ENCODE measurements around the gene BMPER. TPM values are rescaled to one million over a fixed set of nuclear protein-coding genes. Genes with fewer than 3 reads are reported as not detected.

Gene BMPER
- total and polyA plus RNA-seq, 10 of the 15 experiments (the other 5 are each of a cell fraction or from before 2014, with no cell fraction given): 0.02 to 0.08 TPM; not detected in 8

GRCh38 chr7:33876596-33877274 lies 28.6 kb upstream of the BMPER start:
- Histone ChIP-seq H2AFZ (ENCODE audit: control insufficient read depth, low read depth, low read length) (no peak overlapping the region), H4K20me1 (ENCODE audit: control insufficient read depth, insufficient read depth) (no peaks in the 10 kb centered on the region), H3K9ac (ENCODE audit: control insufficient read depth, insufficient read depth, low read length) (no peak overlapping the region), H3K27ac (ENCODE audit: control insufficient read depth, insufficient read depth) (no peak overlapping the region), H3K4me1 (ENCODE audit: control insufficient read depth, insufficient read depth, low read length) (no peaks in the 10 kb centered on the region), H3K9me3 (replicated peaks; ENCODE audit: control insufficient read depth, insufficient read depth, low read length) (no peaks in the 10 kb centered on the region), H3K4me3 (no peak overlapping the region), H3K27me3 (replicated peaks in 1 of 2; ENCODE audit: control insufficient read depth in 2 of 2, insufficient read depth in 2 of 2, low read length in 1 of 2) (no peaks in the 10 kb centered on the region; a peak in 1 of 4 replicates), H3K36me3 (ENCODE audit: control insufficient read depth in 2 of 2, insufficient read depth in 2 of 2, low read length in 1 of 2) (no peaks in the 10 kb centered on the region), H3K4me2 (ENCODE audit: control insufficient read depth, insufficient read depth) (no peak overlapping the region), H3K79me2 (ENCODE audit: control insufficient read depth, insufficient read depth, low read length) (no peaks in the 10 kb centered on the region)
- POLR2A ChIA-PET: no interaction called here
- in situ Hi-C loops (cut with MboI) (no loop called here), intact Hi-C loops (cut with micrococcal nuclease; ENCODE audit: unreplicated experiment) (no loop called here)
- RAD21 ChIA-PET (ENCODE audit: unreplicated experiment): no interaction called here
- TF ChIP-seq SREBF2 (IDR thresholded peaks at IDR 0.05; ENCODE audit: low read length) (no peak), CHD2 (IDR thresholded peaks at IDR 0.05; ENCODE audit: borderline replicate concordance, low read depth, low read length) (no peak), BCL3 (IDR thresholded peaks at IDR 0.05; ENCODE audit: borderline replicate concordance, insufficient read depth, low read depth, low read length, poor library complexity, severe bottlenecking) (no peak), NR2C1 (IDR thresholded peaks at IDR 0.05) (no peak), EZH2 (IDR thresholded peaks at IDR 0.05; ENCODE audit: borderline replicate concordance, control insufficient read depth, low read depth, low read length) (no peak), NFIC (IDR thresholded peaks at IDR 0.05; ENCODE audit: low read depth, low read length) (no peak), ZNF24 (IDR thresholded peaks at IDR 0.05) (no peak), POLR2AphosphoS2 (IDR thresholded peaks at IDR 0.05; ENCODE audit: low read depth, low read length) (no peak), FOXK2 (IDR thresholded peaks at IDR 0.05) (no peak), ATF2 (IDR thresholded peaks at IDR 0.05; ENCODE audit: low read length) (no peak), NBN (IDR thresholded peaks at IDR 0.05) (no peak), LARP7 (IDR thresholded peaks at IDR 0.05) (no peak), RUNX3 (IDR thresholded peaks at IDR 0.05; ENCODE audit: low read length) (no peak), RFX5 (IDR thresholded peaks at IDR 0.05; ENCODE audit: low read depth, low read length) (no peak), STAT1 (conservative IDR thresholded peaks at IDR 0.05) (no peak), IRF3 (IDR thresholded peaks at IDR 0.05) (no peak), ZBED1 (IDR thresholded peaks at IDR 0.05; ENCODE audit: borderline replicate concordance) (no peak)
- CTCF ChIA-PET: interaction anchor here (1.1 to 2.4 kb wide), 2 partner anchors 18 to 19 kb away, joined by 3 to 6 read pairs; no protein-coding TSS in a partner anchor
- DNase-seq (ENCODE audit: low read depth, low spot score) (no peak), FAIRE-seq (no peak), ATAC-seq (no peak)
- SMC1A ChIA-PET (ENCODE audit: uncharacterized antibody, unreplicated experiment): no interaction called here
- no TSS peak for BruUV-seq (replicated peaks)
- 3% methylated on average over 3 of the region's 3 CpGs for WGBS (ENCODE audit: insufficient coverage, insufficient replicate concordance, low lambda C conversion rate, missing lambda C conversion rate)
